ENCODE measurements around the gene TTC23L.
"Not testable (repeated sequence)": the region's sequence is repeated elsewhere in the genome, so short reads cannot be mapped to it uniquely, and the experiment has no call there.

TTC23L gene, protein sequence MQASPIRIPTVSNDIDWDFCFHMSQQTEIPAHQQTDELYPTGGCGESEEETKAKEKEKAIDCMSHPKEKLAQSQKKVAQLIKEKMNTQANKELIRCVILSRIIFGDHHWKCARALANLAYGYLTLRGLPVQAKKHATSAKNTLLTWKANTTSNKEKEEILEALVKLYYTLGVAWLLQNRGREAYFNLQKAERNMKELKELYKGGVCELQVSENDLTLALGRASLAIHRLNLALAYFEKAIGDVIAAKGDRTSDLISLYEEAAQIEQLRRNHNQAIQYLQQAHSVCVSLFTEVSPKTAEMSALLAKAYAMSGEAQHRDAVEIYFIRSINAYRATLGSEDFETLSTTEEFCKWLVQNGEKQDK

GRCh38 chr5:34838785-34839714 is at the start of gene TTC23L:
TSS of gene TTC23L (plus strand) at chr5:34839164. CDS start at chr5:34840672, 1,508 bp downstream.
- FAIRE-seq, result no peak

GRCh38 chr5:34789639-34790038 is 49.3 kb upstream of the TTC23L start:
- no peak for FAIRE-seq

DNA sequence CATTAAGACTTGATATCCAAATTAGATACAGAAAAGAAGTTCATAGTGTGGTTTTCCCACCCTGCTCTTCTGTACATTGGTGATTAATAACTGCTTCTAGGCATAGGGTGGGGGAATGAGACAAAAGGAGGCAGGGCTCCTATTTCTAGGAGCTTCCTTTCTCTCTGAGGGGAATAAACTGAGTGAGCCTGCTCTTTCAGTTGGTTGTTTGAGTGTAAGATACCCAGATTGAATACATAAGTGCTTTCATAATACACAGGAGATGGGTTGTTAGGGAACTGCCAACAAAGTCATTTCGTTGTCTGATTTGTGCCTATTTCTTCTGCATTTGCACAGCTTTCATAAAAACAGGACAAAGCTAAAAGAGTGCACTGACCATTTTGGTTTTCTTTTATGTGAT is 48.9 kb upstream of the TTC23L start:
- FAIRE-seq, result no peak

DNA sequence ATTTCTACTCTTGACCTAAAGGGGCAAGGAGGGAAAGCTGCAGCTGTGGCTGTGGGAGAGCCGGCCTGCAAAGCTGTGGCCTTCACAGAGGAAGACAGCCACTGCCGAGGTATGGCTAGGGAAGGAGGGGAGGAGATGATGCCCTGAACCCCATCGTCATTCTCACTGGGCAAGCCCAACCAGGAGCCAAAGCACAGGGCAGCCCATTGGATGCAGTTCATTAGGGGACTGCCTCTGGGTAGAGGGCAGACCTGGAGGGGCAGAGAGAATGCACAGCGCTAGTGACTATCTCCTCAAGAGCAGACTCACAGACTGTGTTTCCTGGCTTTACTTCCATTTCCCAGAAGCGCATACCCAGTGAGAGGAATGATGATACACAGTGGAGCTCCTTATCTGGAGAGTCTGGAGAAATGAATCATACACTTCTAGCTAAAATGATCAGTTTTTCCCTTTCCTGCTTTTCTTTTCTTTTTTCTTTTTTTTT is 47.2 kb upstream of the TTC23L start:
- FAIRE-seq, result no peak

- FAIRE-seq, result no peak
Measured at GRCh38 chr5:34802834-34803563, 36.0 kb upstream of the TTC23L start.

DNA sequence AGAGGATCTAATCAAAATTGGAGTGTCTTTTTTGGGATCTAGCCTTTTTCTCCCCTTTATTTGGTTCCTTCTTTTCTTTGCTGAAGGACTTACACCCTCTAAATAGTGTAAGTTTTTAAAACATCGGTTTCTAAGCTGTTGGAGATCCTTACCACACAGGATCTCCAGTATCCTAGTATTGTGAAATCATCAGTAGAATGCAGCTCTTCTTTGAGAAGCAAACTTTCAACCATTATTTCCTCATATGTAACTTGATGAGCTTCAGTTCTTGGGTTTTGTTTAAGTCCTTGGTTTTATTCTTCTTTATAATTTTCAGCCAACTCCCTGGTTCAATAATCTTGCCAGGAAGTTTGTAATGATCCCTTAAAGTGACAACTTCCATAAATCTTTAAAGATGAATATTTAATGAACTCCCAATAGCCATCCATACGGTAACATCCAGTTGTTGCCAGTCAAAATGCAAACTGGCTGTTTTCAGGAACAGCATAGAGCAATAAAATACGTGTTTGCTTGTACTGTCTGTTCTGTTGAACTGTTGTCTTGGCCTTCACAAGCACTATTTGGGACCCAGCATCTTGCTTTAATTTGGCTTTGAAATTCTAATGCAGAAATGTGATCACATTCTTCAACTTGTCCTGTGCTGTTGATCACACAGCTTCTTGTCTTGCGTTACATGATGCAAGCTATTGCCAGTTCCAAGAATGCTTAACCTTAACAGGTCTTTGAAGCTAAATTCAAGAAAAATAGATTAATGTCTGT is 34.8 kb upstream of the TTC23L start:
- FAIRE-seq, result no peak

- no peak for FAIRE-seq
Measured at GRCh38 chr5:34804913-34805312, 34.1 kb upstream of the TTC23L start.

GRCh38 chr5:34806532-34806931 is 32.4 kb upstream of the TTC23L start:
- no peak for FAIRE-seq

DNA sequence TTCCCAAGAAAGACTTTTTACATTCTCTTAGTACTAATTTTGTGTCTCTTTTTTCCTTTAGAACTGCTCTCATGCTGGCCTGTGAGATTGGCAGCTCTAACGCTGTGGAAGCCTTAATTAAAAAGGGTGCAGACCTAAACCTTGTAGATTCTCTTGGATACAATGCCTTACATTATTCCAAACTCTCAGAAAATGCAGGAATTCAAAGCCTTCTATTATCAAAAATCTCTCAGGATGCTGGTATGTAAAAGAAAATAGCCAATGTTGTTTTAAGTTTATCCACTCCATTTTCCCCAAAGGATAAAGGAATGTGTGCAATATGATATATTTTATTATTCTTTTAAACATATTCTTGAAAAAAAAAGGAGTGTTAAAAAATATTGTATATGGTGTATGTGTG is 27.3 kb upstream of the TTC23L start:
- FAIRE-seq, result no peak

DNA sequence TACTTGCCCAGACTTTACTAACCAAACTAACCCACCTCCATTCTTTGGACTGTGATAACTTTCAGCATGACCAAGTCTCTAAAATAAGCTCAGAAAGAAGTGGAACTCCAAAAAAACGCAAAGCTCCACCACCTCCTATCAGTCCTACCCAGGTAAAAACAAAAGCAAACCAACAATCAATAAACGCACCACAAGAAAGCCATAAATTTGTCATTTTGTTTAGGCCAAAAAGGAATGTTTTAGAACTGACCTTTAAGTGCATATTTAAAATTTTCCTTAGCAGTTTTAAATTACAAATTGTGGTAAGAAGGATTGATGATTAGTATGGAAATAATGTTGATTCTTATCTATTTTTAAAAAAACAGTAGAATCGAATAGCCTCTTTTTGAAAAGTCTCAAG is 25.5 kb upstream of the TTC23L start:
- no peak for FAIRE-seq

DNA sequence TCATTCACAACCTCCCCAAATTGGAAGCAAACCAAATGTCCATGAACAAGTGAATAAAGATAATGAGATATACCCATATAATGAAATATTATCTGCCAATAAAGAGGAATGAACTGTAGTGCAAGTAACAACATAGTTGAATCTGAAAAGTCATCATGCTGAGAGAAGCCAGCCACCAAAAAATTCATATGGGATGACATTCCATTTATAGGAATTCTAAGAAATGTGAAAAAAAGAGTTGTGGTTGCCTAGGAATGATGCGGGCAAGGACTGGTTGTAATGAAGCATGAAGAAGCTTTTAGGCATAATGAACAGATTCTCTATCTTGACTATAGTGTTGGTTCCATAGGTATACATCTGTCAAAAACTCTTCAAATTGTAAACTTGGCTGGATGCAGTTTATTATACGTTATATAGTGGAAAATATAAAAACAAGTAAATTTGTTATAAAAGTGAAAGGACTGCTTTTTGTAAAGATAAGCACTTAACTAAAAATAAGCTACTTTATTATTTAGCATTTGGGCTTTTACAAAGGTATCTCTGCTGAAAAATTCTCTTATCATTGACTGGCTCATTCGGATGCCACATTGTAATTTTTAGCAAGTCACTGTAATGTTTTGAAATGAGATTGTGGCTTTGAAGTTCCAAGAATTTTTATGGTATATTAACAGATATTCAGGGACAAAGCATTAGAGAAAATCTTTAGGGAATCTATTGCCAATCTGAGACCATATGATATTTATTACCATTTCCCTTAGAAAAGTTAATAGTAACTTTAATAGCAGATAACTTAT is 21.2 kb upstream of the TTC23L start:
- FAIRE-seq, result no peak

DNA sequence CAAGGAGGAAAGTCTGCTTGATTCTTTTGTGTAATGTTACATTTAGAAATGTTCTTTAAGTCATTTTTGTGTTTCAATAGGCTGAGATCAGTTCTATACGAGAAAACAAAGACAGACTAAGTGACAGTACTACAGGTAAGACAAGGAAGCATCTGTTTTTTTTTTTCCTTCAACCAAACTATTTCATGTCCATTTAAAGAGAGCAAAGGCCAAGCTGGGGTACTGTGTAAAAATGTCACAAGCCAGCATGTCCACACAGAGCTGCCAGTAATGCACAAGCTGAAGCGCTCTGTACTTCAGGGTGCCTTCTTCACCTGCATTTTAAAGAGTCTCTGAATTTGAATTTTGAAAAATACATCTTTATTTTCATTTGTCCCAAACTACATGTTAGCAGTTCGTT is 20.2 kb upstream of the TTC23L start:
- FAIRE-seq, result no peak

DNA sequence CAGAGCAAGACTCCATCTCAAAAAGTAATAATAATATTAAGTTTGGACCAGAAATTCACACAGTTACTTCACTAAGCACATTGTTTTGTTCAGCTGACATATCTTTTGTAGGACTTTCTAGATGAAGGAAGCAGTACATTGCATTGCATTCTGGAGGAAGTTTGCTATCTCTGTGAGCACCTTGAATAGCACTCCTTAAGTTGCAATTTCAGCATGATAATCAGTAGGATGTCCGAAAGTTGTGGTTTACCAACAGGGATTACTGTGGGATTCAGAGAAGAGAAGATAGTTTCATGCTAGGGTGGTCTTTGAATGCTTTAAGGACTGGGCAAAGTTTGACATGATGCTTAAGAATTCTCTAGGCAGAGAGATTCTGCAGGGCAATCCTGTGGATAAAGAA is 18.4 kb upstream of the TTC23L start:
- no peak for FAIRE-seq

DNA sequence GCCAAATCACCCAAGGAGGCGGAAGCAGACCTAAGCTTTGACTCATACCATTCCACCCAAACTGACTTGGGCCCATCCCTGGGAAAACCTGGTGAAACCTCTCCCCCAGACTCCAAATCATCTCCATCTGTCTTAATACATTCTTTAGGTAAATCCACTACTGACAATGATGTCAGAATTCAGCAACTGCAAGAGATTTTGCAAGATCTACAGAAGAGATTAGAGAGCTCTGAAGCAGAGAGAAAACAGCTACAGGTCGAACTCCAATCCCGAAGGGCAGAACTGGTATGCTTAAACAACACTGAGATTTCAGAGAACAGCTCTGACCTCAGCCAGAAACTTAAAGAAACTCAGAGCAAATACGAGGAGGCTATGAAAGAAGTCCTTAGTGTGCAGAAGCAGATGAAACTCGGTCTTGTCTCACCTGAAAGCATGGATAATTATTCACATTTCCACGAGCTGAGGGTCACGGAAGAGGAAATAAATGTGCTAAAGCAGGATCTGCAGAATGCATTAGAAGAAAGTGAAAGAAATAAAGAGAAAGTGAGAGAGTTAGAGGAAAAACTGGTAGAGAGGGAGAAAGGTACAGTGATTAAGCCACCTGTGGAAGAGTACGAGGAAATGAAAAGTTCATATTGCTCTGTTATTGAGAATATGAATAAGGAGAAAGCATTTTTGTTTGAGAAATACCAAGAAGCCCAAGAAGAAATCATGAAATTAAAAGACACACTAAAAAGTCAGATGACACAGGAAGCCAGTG is 15.8 kb upstream of the TTC23L start:
- FAIRE-seq, result no peak

- no peak for FAIRE-seq
Measured at GRCh38 chr5:34826347-34826746, 12.6 kb upstream of the TTC23L start.

GRCh38 chr5:34827588-34828506 is 11.1 kb upstream of the TTC23L start:
- FAIRE-seq, result no peak

- not testable (repeated sequence) for FAIRE-seq
Measured at GRCh38 chr5:34830827-34831226, 8.1 kb upstream of the TTC23L start.

- FAIRE-seq, result no peak
Measured at GRCh38 chr5:34831303-34831702, 7.7 kb upstream of the TTC23L start.

DNA sequence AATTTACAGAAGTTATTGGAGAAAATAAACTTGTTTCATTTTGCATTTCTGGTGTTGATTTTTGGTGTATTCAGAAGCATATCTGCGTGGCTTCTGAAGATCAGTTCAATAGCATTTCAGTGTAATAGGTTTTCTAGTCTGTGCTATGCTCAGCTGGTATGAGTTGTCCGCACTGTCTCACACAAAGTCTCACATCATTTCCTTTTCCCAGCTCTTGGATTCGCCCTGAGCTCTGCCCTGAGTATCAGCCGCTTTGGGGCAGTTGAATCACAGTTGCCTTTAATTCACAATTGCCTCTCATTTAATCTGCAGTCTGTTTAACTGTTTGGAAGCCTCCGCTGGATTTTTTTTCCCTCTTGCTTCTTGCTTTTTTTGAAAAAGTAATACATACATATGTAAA is 6.4 kb upstream of the TTC23L start:
- FAIRE-seq, result no peak
